RWPE1 (cell line): ENCODE measurements around the gene ASIC4.

ENCODE experiments used
- CTCF ChIA-PET: fragments of 350-600 bp; sonication (Branson Sonifier 250); formaldehyde crosslinking; extraction: SDS; loops from one replicate; lab custom pipeline; 2021; lab: Yijun Ruan, JAX
- POLR2A ChIA-PET: fragments of 400-600 bp; formaldehyde crosslinking; extraction: SDS; loops from one replicate; lab custom pipeline; 2020; ENCODE audit warnings: antibody characterized with exemption; ENCODE audit not compliant: low non-redundant PET; lab: Yijun Ruan, JAX
- DNase-seq: peaks from one replicate; pipeline ENCODE4 v3.0.0; 2012; ENCODE audit warnings: low spot score
- H3K27ac ChIP-seq: fragments of 450-650 bp; 2 replicates; pipeline ENCODE4 v1.5.1; 2017
- CTCF ChIP-seq: fragments of 450-650 bp; conservative IDR thresholded peaks from 2 replicates; pipeline ENCODE4 v1.5.1; 2017; ENCODE audit warnings: low read depth, mild to moderate bottlenecking

ASIC4 gene

GRCh38 chr2:219549619-219550018 is 35.3 kb downstream of the ASIC4 start:
- H3K27ac ChIP-seq = no peak overlapping the region
- TF ChIP-seq CTCF = no peak
- ChIA-PET CTCF (interaction anchor here (3.6 kb wide), 1 partner anchor 11 kb away, joined by 15 read pairs; no protein-coding TSS in a partner anchor), POLR2A (no interaction called here)
- DNase-seq = no peak

- DNase-seq = peak; percentile 23
- POLR2A ChIA-PET = no interaction called here
- peak overlapping the region; percentile 82 for H3K27ac ChIP-seq
- CTCF ChIA-PET = interaction anchor here (0.7 to 3.6 kb wide), 5 partner anchors 9 to 44 kb away, joined by 3 to 15 read pairs (median 6); no protein-coding TSS in a partner anchor
- TF ChIP-seq CTCF = 0 out of 2 replicates have a peak, but pooled peaks have one; percentile 10
Observed at GRCh38 chr2:219551441-219552381, 37.4 kb downstream of the ASIC4 start.

GRCh38 chr2:219552382-219553167 is 38.3 kb downstream of the ASIC4 start:
- H3K27ac ChIP-seq = peak overlapping the region; percentile 82
- no peak for TF ChIP-seq CTCF

GRCh38 chr2:219553168-219553417 is 38.8 kb downstream of the ASIC4 start:
- DNase-seq = no peak
- TF ChIP-seq CTCF = no peak
- no peak overlapping the region for H3K27ac ChIP-seq
- CTCF ChIA-PET = interaction anchor here (2.3 kb wide), 1 partner anchor 12 kb away, joined by 6 read pairs; no protein-coding TSS in a partner anchor
- POLR2A ChIA-PET = no interaction called here

More at GRCh38 chr2:219552382-219553167, 38.3 kb downstream of the ASIC4 start:
- ChIA-PET CTCF (interaction anchor here (0.7 to 3.6 kb wide), 3 partner anchors 8 to 43 kb away, joined by 3 to 15 read pairs (median 6); no protein-coding TSS in a partner anchor), POLR2A (no interaction called here)
- DNase-seq = peak; percentile 88

GRCh38 chr2:219553463-219553963 is 39.2 kb downstream of the ASIC4 start:
- ChIA-PET CTCF (interaction anchor here (2.3 kb wide), 1 partner anchor 12 kb away, joined by 6 read pairs; no protein-coding TSS in a partner anchor), POLR2A (no interaction called here)
- H3K27ac ChIP-seq = no peak overlapping the region
- no peak for DNase-seq
- no peak for TF ChIP-seq CTCF

GRCh38 chr2:219554350-219554749 is 40.1 kb downstream of the ASIC4 start:
- no peak overlapping the region for H3K27ac ChIP-seq
- POLR2A ChIA-PET = no interaction called here
- CTCF ChIA-PET = no interaction called here
- DNase-seq = no peak
- no peak for TF ChIP-seq CTCF
